IMR-90 (cell line): Measurements from ENCODE around the gene FOXD4.
"Not testable (repeated sequence)": the region's sequence is repeated elsewhere in the genome, so short reads cannot be mapped to it uniquely, and the experiment has no call there.

Source experiments
- BHLHE40 ChIP-seq: fragments of 150-350 bp; IDR thresholded peaks from 2 replicates; pipeline ENCODE4 v1.6.1; 2016; ENCODE audit warnings: mild to moderate bottlenecking, low read depth, low read length
- CEBPB ChIP-seq: IDR thresholded peaks from 2 replicates; pipeline ENCODE4 v1.6.1; 2012; ENCODE audit warnings: low read depth, low read length, improper control_type of control experiment
- CHD1 ChIP-seq: IDR thresholded peaks from 2 replicates; pipeline ENCODE4 v1.6.1; 2012; ENCODE audit warnings: low read depth, low read length, improper control_type of control experiment
- CTCF ChIP-seq: conservative IDR thresholded peaks from 2 replicates; pipeline ENCODE4 v1.5.1; 2012; ENCODE audit warnings: mild to moderate bottlenecking, low read depth, low read length, improper control_type of control experiment
- FOS ChIP-seq: fragments of 150-350 bp; IDR thresholded peaks from 2 replicates; pipeline ENCODE4 v1.6.1; 2016; ENCODE audit warnings: low read depth, low read length
- MAFK ChIP-seq: IDR thresholded peaks from 2 replicates; pipeline ENCODE4 v1.6.1; 2012; ENCODE audit warnings: low read depth, low read length, improper control_type of control experiment
- MXI1 ChIP-seq: IDR thresholded peaks from 2 replicates; pipeline ENCODE4 v1.6.1; 2012; ENCODE audit warnings: low read depth, mild to moderate bottlenecking, low read length, moderate library complexity, borderline replicate concordance
- NFE2L2 ChIP-seq: fragments of 150-350 bp; IDR thresholded peaks from 2 replicates; pipeline ENCODE4 v1.6.1; 2016; ENCODE audit warnings: low read depth, mild to moderate bottlenecking, low read length
- POLR2A ChIP-seq: IDR thresholded peaks from 2 replicates; pipeline ENCODE4 v1.6.1; 2012; ENCODE audit warnings: mild to moderate bottlenecking, low read depth, low read length
- RAD21 ChIP-seq: IDR thresholded peaks from 2 replicates; pipeline ENCODE4 v1.6.1; 2012; ENCODE audit warnings: low read length, improper control_type of control experiment
- RCOR1 ChIP-seq: IDR thresholded peaks from 2 replicates; pipeline ENCODE4 v1.6.1; 2012; ENCODE audit warnings: mild to moderate bottlenecking, low read length, improper control_type of control experiment; ENCODE audit not compliant: insufficient replicate concordance
- RFX5 ChIP-seq: IDR thresholded peaks from 2 replicates; pipeline ENCODE4 v1.8.0; 2012; ENCODE audit warnings: low read depth, mild to moderate bottlenecking, low read length, moderate library complexity
- SMC3 ChIP-seq: fragments of 150-350 bp; IDR thresholded peaks from 2 replicates; pipeline ENCODE4 v1.6.1; 2016; ENCODE audit warnings: low read depth, mild to moderate bottlenecking, antibody characterized with exemption, low read length, moderate library complexity
- USF2 ChIP-seq: fragments of 150-350 bp; IDR thresholded peaks from 2 replicates; pipeline ENCODE4 v1.6.1; 2017; ENCODE audit warnings: mild to moderate bottlenecking, antibody characterized with exemption, low read length, low read depth

- not testable (repeated sequence) for TF ChIP-seq NFE2L2, CTCF, RAD21, POLR2A, MXI1, RCOR1, RFX5, CHD1, FOS, SMC3, MAFK, BHLHE40, USF2, CEBPB
Observed at GRCh38 chr9:73076-73899, 44.9 kb downstream of the FOXD4 start.
